ENCODE measurements around the gene CCNQ. TPM values are rescaled to one million over a fixed set of nuclear protein-coding genes. Genes with fewer than 3 reads are reported as not detected.

Gene CCNQ
- total and polyA plus RNA-seq, 2 donors (not counting 3 experiments of a cell fraction or from before 2014, with no cell fraction given): 21.3 to 37.0 TPM

DNA sequence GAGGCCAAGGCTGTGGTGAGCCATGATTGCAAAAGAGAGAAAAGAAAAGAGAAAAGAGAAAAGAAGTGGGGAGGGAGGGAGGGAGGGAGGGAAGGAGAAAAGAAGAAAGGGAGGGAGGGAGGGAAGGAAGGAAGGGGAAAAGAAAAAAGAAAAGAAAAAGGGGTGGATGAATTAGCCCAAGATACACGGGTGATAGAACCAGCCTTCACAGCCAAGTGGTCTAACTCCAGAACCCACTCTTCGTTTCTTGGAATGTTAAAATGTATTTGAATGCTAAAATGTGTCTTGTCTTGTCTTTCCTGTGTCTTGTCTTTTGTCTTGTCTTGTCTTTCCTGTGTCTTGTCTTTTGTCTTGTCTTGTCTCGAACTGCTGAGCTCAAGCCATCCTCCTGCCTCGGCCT is 13.1 kb downstream of the CCNQ start:
- dilution Hi-C loops (cut with MboI; ENCODE audit: extremely low pct_ligation_motif_present, low sequenced_read_pairs) (no loop called here), intact Hi-C loops (cut with micrococcal nuclease) (no loop called here)
- no peak overlapping the region for H3K4me3 ChIP-seq (replicated peaks in 1 of 3; ENCODE audit: insufficient read depth in 1 of 3, low read depth in 1 of 3, low read length in 3 of 3)
- FAIRE-seq: no peak
- no peaks in the 10 kb centered on the region for H3K79me2 ChIP-seq (ENCODE audit: control insufficient read depth, insufficient read depth, low read length)
- H3K9ac ChIP-seq (replicated peaks; ENCODE audit: extremely low read depth, insufficient read depth, low read length): no peak overlapping the region
- no peak overlapping the region for H3K4me2 ChIP-seq (ENCODE audit: insufficient read depth, low read length)
- POLR2A ChIA-PET: no interaction called here
- no peak overlapping the region for H3K27ac ChIP-seq (ENCODE audit: insufficient read depth, low read depth, low read length)
- H3K9me1 ChIP-seq (replicated peaks; ENCODE audit: control insufficient read depth, extremely low read depth, insufficient read depth, low read length): no peaks in the 10 kb centered on the region
- H3K36me3 ChIP-seq (ENCODE audit: control insufficient read depth in 2 of 2, extremely low read depth in 1 of 2, insufficient read depth in 2 of 2, low read length in 2 of 2): peaks cover 0 to 4% of the 10 kb centered on the region in 2 experiments
- CTCF ChIA-PET: no interaction called here
- no peak for DNase-seq (ENCODE audit: low read depth, low spot score)
- H3K4me1 ChIP-seq (ENCODE audit: control insufficient read depth, extremely low read depth, insufficient read depth, low read length): no peaks in the 10 kb centered on the region
- H4K20me1 ChIP-seq (replicated peaks; ENCODE audit: control insufficient read depth, extremely low read depth, insufficient read depth, low read length): no peaks in the 10 kb centered on the region
- H3K27me3 ChIP-seq (ENCODE audit: control insufficient read depth in 2 of 2, insufficient read depth in 2 of 2, low read length in 2 of 2): no peaks in the 10 kb centered on the region
- BruUV-seq (replicated peaks): no TSS peak
- TF ChIP-seq MYC (IDR thresholded peaks at IDR 0.05; ENCODE audit: low read depth, low read length) (no peak), MAX (IDR thresholded peaks at IDR 0.05; ENCODE audit: insufficient read depth, insufficient read length) (no peak), POLR2AphosphoS5 (IDR thresholded peaks at IDR 0.05; ENCODE audit: insufficient read depth, low read depth, low read length) (no peak), POLR2A (IDR thresholded peaks at IDR 0.05; ENCODE audit: low read depth, low read length) (no peak), JUN (IDR thresholded peaks at IDR 0.05; ENCODE audit: borderline replicate concordance, insufficient read depth, insufficient read length, low read depth) (no peak), FOS (IDR thresholded peaks at IDR 0.05; ENCODE audit: borderline replicate concordance, insufficient read depth, low read length) (no peak), CTCF (IDR thresholded peaks at IDR 0.05; ENCODE audit: extremely low read depth in 1 of 2, insufficient read depth in 1 of 2, low read depth in 1 of 2, low read length in 2 of 2) (no peak), GATA2 (IDR thresholded peaks at IDR 0.05; ENCODE audit: insufficient read depth, insufficient read length, low read depth, low read length) (no peak), EZH2 (IDR thresholded peaks at IDR 0.05; ENCODE audit: borderline replicate concordance, low read depth, low read length, severe bottlenecking) (no peak)
- no peaks in the 10 kb centered on the region for H3K9me3 ChIP-seq (replicated peaks; ENCODE audit: control insufficient read depth, insufficient read depth, low read length)
- no peak overlapping the region for H2AFZ ChIP-seq (ENCODE audit: low read depth, low read length)
